GM12878 (cell line): ENCODE measurements around the gene NCKAP5. TPM values are rescaled to one million over a fixed set of nuclear protein-coding genes. Genes with fewer than 3 reads are reported as not detected.

Experiments used
- ATAC-seq: fragments of 200-7000 bp; cut with Tn5 transposase; 3 replicates; pipeline ENCODE4 v1.9.1; 2020; ENCODE audit warnings: mild to moderate bottlenecking, moderate library complexity
- BruUV-seq: library from RNA; stranded (reverse); fragments of 400-500 nt; replicated peaks from 2 replicates; lab custom pipeline; 2021; lab: Mats Ljungman, UMichigan
- CTCF ChIA-PET: fragments of 300-600 bp; sonication (Branson Sonifier 250); formaldehyde crosslinking; extraction: SDS; loops from one replicate; lab custom pipeline; 2021; ENCODE audit warnings: inconsistent platforms; lab: Yijun Ruan, JAX
- POLR2A ChIA-PET: fragments of 350-600 bp; formaldehyde crosslinking; extraction: SDS; loops from one replicate; lab custom pipeline; 2021; ENCODE audit warnings: inconsistent platforms; lab: Charles Lee
- RAD21 ChIA-PET: fragments of 300-600 bp; sonication (Branson Sonifier 250); formaldehyde crosslinking; loops from one replicate; lab custom pipeline; 2023; ENCODE audit warnings: antibody characterized with exemption; ENCODE audit not compliant: unreplicated experiment; lab: Charles Lee
- SMC1A ChIA-PET: fragments of 300-600 bp; sonication (Branson Sonifier 250); formaldehyde crosslinking; loops from one replicate; lab custom pipeline; 2023; ENCODE audit not compliant: unreplicated experiment, uncharacterized antibody; lab: Charles Lee
- DNase-seq: peaks from one replicate; pipeline ENCODE4 v3.0.0-alpha.2; 2011; ENCODE audit warnings: low read depth, low spot score
- FAIRE-seq: peaks from 3 replicates; lab custom pipeline; 2011; peaks lifted over from hg19 to GRCh38; lab: Jason Lieb, UNC
- H2AFZ ChIP-seq: 2 replicates; pipeline ENCODE4 v1.6.0; 2011; ENCODE audit warnings: low read depth, low read length, control low read depth; ENCODE audit not compliant: control insufficient read depth
- H3K27ac ChIP-seq: 2 replicates; pipeline ENCODE4 v1.5.1; 2011; ENCODE audit warnings: control low read depth; ENCODE audit not compliant: control insufficient read depth, insufficient read depth
- H3K27me3 ChIP-seq, 2 experiments: replicated peaks in 1 of 2; 2 replicates each; pipeline versions ENCODE4 v1.6.0 to v1.6.1; 2011; ENCODE audit warnings: low read length in 1 of 2; ENCODE audit not compliant: control insufficient read depth in 2 of 2, insufficient read depth in 2 of 2
- H3K36me3 ChIP-seq, 2 experiments: 2 replicates each; pipeline ENCODE4 v1.5.1; 2011; ENCODE audit warnings: low read length in 1 of 2; ENCODE audit not compliant: control insufficient read depth in 2 of 2, insufficient read depth in 2 of 2
- H3K4me1 ChIP-seq: 2 replicates; pipeline ENCODE4 v1.6.1; 2011; ENCODE audit warnings: mild to moderate bottlenecking, low read length, moderate library complexity, mixed read lengths; ENCODE audit not compliant: control insufficient read depth, insufficient read depth
- H3K4me2 ChIP-seq: 2 replicates; pipeline ENCODE4 v1.6.0; 2011; ENCODE audit warnings: control low read depth; ENCODE audit not compliant: control insufficient read depth, insufficient read depth
- H3K4me3 ChIP-seq: fragments of 200-600 bp; sonication (generic); 2 replicates; pipeline ENCODE4 v1.5.1; 2016
- H3K79me2 ChIP-seq: 2 replicates; pipeline ENCODE4 v1.6.0; 2011; ENCODE audit warnings: low read length; ENCODE audit not compliant: control insufficient read depth, insufficient read depth
- H3K9ac ChIP-seq: 2 replicates; pipeline ENCODE4 v1.8.0; 2011; ENCODE audit warnings: low read length, control low read depth, mixed read lengths; ENCODE audit not compliant: control insufficient read depth, insufficient read depth
- H3K9me3 ChIP-seq: replicated peaks from 3 replicates; pipeline ENCODE4 v1.5.1; 2011; ENCODE audit warnings: mild to moderate bottlenecking, low read length; ENCODE audit not compliant: control insufficient read depth, insufficient read depth
- H4K20me1 ChIP-seq: 2 replicates; pipeline ENCODE4 v1.6.0; 2011; ENCODE audit not compliant: control insufficient read depth, insufficient read depth
- BCLAF1 ChIP-seq: fragments of 450-650 bp; IDR thresholded peaks from 2 replicates; pipeline ENCODE4 v1.6.1; 2017; ENCODE audit warnings: antibody characterized with exemption, mild to moderate bottlenecking, moderate library complexity
- CEBPB ChIP-seq, 2 experiments: fragments of 150-350 bp in 1 of 2; IDR thresholded peaks; 2 replicates each; pipeline ENCODE4 v1.6.1; 2012 to 2014; ENCODE audit warnings: low read depth in 2 of 2, low read length in 2 of 2, borderline replicate concordance in 1 of 2, inconsistent platforms in 1 of 2
- FOS ChIP-seq: IDR thresholded peaks from 3 replicates; pipeline ENCODE4 v1.6.1; 2011; ENCODE audit warnings: borderline replicate concordance; ENCODE audit not compliant: insufficient read length; ENCODE audit errors: extremely low read depth
- KDM1A ChIP-seq: fragments of 200-600 bp; sonication (generic); IDR thresholded peaks from 2 replicates; pipeline ENCODE4 v1.6.1; 2016; ENCODE audit warnings: borderline replicate concordance
- MTA3 ChIP-seq: IDR thresholded peaks from 2 replicates; pipeline ENCODE4 v1.6.1; 2012; ENCODE audit warnings: low read length, inconsistent platforms, borderline replicate concordance
- NFIC ChIP-seq: IDR thresholded peaks from 2 replicates; pipeline ENCODE4 v1.6.1; 2012; ENCODE audit warnings: low read depth, mild to moderate bottlenecking, inconsistent platforms, low read length, moderate library complexity
- SP1 ChIP-seq: IDR thresholded peaks from one replicate; pipeline ENCODE4 v1.6.1; 2011; ENCODE audit warnings: low read depth, low read length
- SREBF1 ChIP-seq: IDR thresholded peaks from 2 replicates; pipeline ENCODE4 v1.6.1; 2012; ENCODE audit warnings: mild to moderate bottlenecking, low read length
- ZBED1 ChIP-seq: IDR thresholded peaks from 2 replicates; pipeline ENCODE4 v1.6.1; 2016; ENCODE audit warnings: borderline replicate concordance
- ZBTB33 ChIP-seq: fragments of 450-650 bp; IDR thresholded peaks from 2 replicates; pipeline ENCODE4 v1.6.1; 2017; ENCODE audit warnings: mild to moderate bottlenecking
- ZNF622 ChIP-seq: fragments of 450-650 bp; IDR thresholded peaks from 2 replicates; pipeline ENCODE4 v1.6.1; 2017; ENCODE audit warnings: mild to moderate bottlenecking, inconsistent platforms
- WGBS: methylation state at CpG from one replicate; pipeline ENCODE4 v1.1.6; 2016; ENCODE audit warnings: low lambda C conversion rate; ENCODE audit not compliant: insufficient replicate concordance, insufficient coverage; ENCODE audit errors: missing lambda C conversion rate; 5-methylcytosine and 5-hydroxymethylcytosine counted together
- in situ Hi-C: fragments of 300-500 bp; cut with MboI; formaldehyde crosslinking; loops from 9 replicates; pipeline ENCODE4 v1.14.3; 2018; ENCODE audit warnings: mixed read lengths
- intact Hi-C: fragments of 100-400 bp; cut with micrococcal nuclease; formaldehyde crosslinking; loops from one replicate; pipeline ENCODE4 v1.14.2; 2022; ENCODE audit not compliant: unreplicated experiment
- polyA plus RNA-seq, 11 experiments: library from polyadenylated mRNA; depleted of rRNA in 4 of 11; unstranded in 6 of 11; stranded (reverse) in 5 of 11; fragments of >200 nt; fragmentation: Nextera tagmentation in 4 of 11; fragmentation: Illumina TruSeq in 1 of 11; extraction: Ambion mirVana in 4 of 11; extraction: Trizol in 1 of 11; gene quantifications; 1 replicate in 1 of 11; 2 replicates in 10 of 11; pipeline versions ENCODE4 v1.2.1 to v1.2.3, GENCODE V29; 2011 to 2016; ENCODE audit warnings: inconsistent platforms in 2 of 11, missing spikeins in 2 of 11, low read depth in 1 of 11
- total RNA-seq, 4 experiments: library from RNA; depleted of rRNA in 3 of 4; stranded (reverse); fragments of >200 nt in 3 of 4; fragmentation: Illumina TruSeq in 1 of 4; extraction: Trizol in 1 of 4; gene quantifications; 2 replicates each; pipeline versions ENCODE4 v1.2.1 to v1.2.3, GENCODE V29; 2013 to 2021

The NCKAP5 gene
- total and polyA plus RNA-seq, 10 of the 15 experiments (the other 5 are each of a cell fraction or from before 2014, with no cell fraction given): 0.06 to 0.44 (median 0.16) TPM

GRCh38 chr2:133200684-133201421 lies 367.4 kb downstream of the NCKAP5 start (continued):
- TF ChIP-seq ZBTB33: no peak
- no peak for TF ChIP-seq ZNF622

GRCh38 chr2:133198678-133199077 lies 369.6 kb downstream of the NCKAP5 start:
- Histone ChIP-seq H3K4me3 (no peak overlapping the region), H3K79me2 (no peaks in the 10 kb centered on the region), H3K27me3 (no peaks in the 10 kb centered on the region), H3K36me3 (no peaks in the 10 kb centered on the region), H3K9ac (no peak overlapping the region), H4K20me1 (no peaks in the 10 kb centered on the region), H3K4me1 (no peaks in the 10 kb centered on the region), H2AFZ (no peak overlapping the region), H3K27ac (no peak overlapping the region), H3K9me3 (no peaks in the 10 kb centered on the region), H3K4me2 (no peak overlapping the region)
- DNase-seq (no peak), FAIRE-seq (no peak), ATAC-seq (no peak)
- intact Hi-C loops (no loop called here), in situ Hi-C loops (no loop called here)
- SMC1A ChIA-PET: no interaction called here
- POLR2A ChIA-PET: no interaction called here
- WGBS: 0% methylated on average over 1 of the region's 1 CpG
- RAD21 ChIA-PET: no interaction called here
- CTCF ChIA-PET: no interaction called here
- TF ChIP-seq BCLAF1 (no peak), FOS (no peak), KDM1A (no peak), SP1 (no peak), MTA3 (no peak), CEBPB (IDR thresholded peaks at IDR 0.05; ENCODE audit: borderline replicate concordance in 1 of 2, low read depth in 2 of 2, low read length in 2 of 2) (no peak), NFIC (no peak), ZBED1 (no peak), SREBF1 (no peak)
- no TSS peak for BruUV-seq
